Activated CD4-positive, alpha-beta T cell treated with anti-CD3 and anti-CD28 coated beads for 36 hours (primary cell): ENCODE measurements around the gene NFATC2. TPM values are rescaled to one million over a fixed set of nuclear protein-coding genes. Genes with fewer than 3 reads are reported as not detected.

Experiments
- ATAC-seq: fragments of 200-7000 bp; cut with Tn5 transposase; one replicate; pipeline ENCODE4 v1.10.0; 2021; ENCODE audit warnings: mild to moderate bottlenecking, moderate library complexity
- CTCF ChIA-PET: fragments of 350-600 bp; sonication (Branson Sonifier 250); formaldehyde crosslinking; loops from one replicate; lab custom pipeline; 2021; ENCODE audit warnings: antibody characterized with exemption; lab: Charles Lee
- POLR2A ChIA-PET: fragments of 350-600 bp; sonication (Branson Sonifier 250); formaldehyde crosslinking; loops from one replicate; lab custom pipeline; 2021; ENCODE audit warnings: antibody characterized with exemption, inconsistent platforms; lab: Charles Lee
- DNase-seq: peaks from one replicate; pipeline ENCODE4 v3.0.0-alpha.2; 2020
- H3K27ac Mint-ChIP-seq: one replicate; pipeline ENCODE4 v1.8.0; 2021; ENCODE audit warnings: mixed read lengths
- H3K27me3 Mint-ChIP-seq: one replicate; pipeline ENCODE4 v1.8.0; 2021; ENCODE audit warnings: mixed read lengths
- H3K36me3 Mint-ChIP-seq: one replicate; pipeline ENCODE4 v1.8.0; 2021; ENCODE audit warnings: low read depth, mixed read lengths
- H3K4me1 Mint-ChIP-seq: one replicate; pipeline ENCODE4 v1.8.0; 2021; ENCODE audit warnings: mixed read lengths
- H3K4me3 Mint-ChIP-seq: one replicate; pipeline ENCODE4 v1.8.0; 2021; ENCODE audit warnings: mild to moderate bottlenecking, moderate library complexity, mixed read lengths
- H3K9me3 Mint-ChIP-seq: one replicate; pipeline ENCODE4 v1.8.0; 2021; ENCODE audit warnings: low read depth, mixed read lengths
- intact Hi-C, 2 experiments: fragments of 100-400 bp; cut with DNase I in 1 of 2; cut with micrococcal nuclease in 1 of 2; formaldehyde crosslinking; loops; one replicate each; pipeline versions ENCODE4 v1.14.2 to v1.15.1; 2022 to 2024; cut with DNase I, micrococcal nuclease
- total RNA-seq, 2 experiments: library from RNA; stranded (reverse); gene quantifications; one replicate each; pipeline ENCODE4 v1.2.3, GENCODE V29; 2021

The NFATC2 gene
- total RNA-seq, 2 experiments from 2014 or later, result 38.5 to 49.8 TPM

GRCh38 chr20:51382986-51383821 is 159.3 kb downstream of the NFATC2 start:
- CTCF ChIA-PET, result no interaction called here
- POLR2A ChIA-PET, result interaction anchor here (0.6 kb wide), 1 partner anchor 183 kb away, joined by 3 read pairs; no protein-coding TSS in a partner anchor
- Mint-ChIP-seq H3K4me3 (no peak overlapping the region), H3K4me1 (peaks cover 42% of the 10 kb centered on the region), H3K27me3 (no peaks in the 10 kb centered on the region), H3K27ac (no peak overlapping the region), H3K36me3 (peaks cover 23% of the 10 kb centered on the region), H3K9me3 (no peaks in the 10 kb centered on the region)
- intact Hi-C loops, result no loop called here
- DNase-seq, result no peak
- no peak for ATAC-seq

DNA sequence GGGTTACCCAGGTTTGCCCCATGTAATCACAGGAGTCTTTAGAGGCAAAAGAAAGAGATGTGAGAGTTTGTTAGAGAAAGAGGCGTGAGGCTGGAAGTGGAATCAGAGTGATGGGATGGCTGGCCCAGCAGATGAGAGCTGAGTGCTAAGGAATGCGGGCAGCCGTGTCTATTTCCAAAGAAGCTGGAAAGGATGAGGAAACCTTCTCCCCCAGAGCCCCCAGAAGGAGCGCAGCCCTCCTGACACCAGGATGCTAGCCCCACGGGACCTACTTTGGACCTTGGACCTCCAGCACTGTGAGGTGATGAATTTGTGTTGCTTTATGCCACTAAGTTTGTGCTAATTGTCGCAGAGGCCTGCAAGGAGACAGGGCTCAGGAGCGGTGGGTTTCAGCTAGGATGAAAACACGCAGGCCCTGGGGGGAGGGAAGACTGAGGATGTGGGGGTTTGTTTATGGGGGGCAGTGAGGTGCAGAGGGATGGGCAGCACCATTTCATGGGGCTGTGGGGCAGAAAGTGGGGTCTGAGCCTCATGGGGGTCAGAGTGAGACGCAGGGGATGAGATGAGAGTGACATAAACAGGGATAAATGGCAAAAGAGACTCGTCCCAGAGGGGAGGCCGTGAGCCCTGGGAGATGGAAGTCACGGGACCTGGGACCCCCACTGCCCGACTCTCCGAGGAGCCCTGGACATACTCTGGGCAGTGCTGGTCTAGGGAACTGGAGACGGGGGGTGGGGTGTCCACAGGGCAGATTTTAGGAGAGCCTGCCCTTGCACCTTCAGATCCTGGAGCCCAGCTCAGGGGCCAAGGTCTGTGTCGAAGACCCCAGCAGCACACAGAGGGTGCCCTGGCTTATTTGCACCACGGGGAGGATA is 160.2 kb downstream of the NFATC2 start:
- POLR2A ChIA-PET, result interaction anchor here (0.6 kb wide), 1 partner anchor 183 kb away, joined by 3 read pairs; no protein-coding TSS in a partner anchor
- H3K4me1 Mint-ChIP-seq, result peaks cover 34% of the 10 kb centered on the region

GRCh38 chr20:51381557-51381956 is 161.0 kb downstream of the NFATC2 start:
- no peak overlapping the region for H3K27ac Mint-ChIP-seq
- no peaks in the 10 kb centered on the region for H3K9me3 Mint-ChIP-seq
- DNase-seq (no peak), ATAC-seq (no peak)
- ChIA-PET CTCF (interaction anchor here (0.6 to 0.8 kb wide), 2 partner anchors 213 to 280 kb away, joined by 3 to 5 read pairs; no protein-coding TSS in a partner anchor), POLR2A (no interaction called here)
- intact Hi-C loops, result no loop called here
- peaks cover 11% of the 10 kb centered on the region for H3K36me3 Mint-ChIP-seq
- H3K4me3 Mint-ChIP-seq, result no peak overlapping the region
- H3K4me1 Mint-ChIP-seq, result peaks cover 26% of the 10 kb centered on the region
- no peaks in the 10 kb centered on the region for H3K27me3 Mint-ChIP-seq

More for the DNA sequence above, 160.2 kb downstream of the NFATC2 start:
- CTCF ChIA-PET, result no interaction called here
- Mint-ChIP-seq H3K27me3 (no peaks in the 10 kb centered on the region), H3K4me3 (no peak overlapping the region), H3K36me3 (peaks cover 14% of the 10 kb centered on the region), H3K27ac (no peak overlapping the region), H3K9me3 (no peaks in the 10 kb centered on the region)
- ATAC-seq (no peak), DNase-seq (no peak)
- intact Hi-C loops, result no loop called here

- Mint-ChIP-seq H3K27ac (no peak overlapping the region), H3K4me3 (no peak overlapping the region), H3K27me3 (no peaks in the 10 kb centered on the region), H3K9me3 (no peaks in the 10 kb centered on the region), H3K36me3 (peaks cover 11% of the 10 kb centered on the region), H3K4me1 (peaks cover 17% of the 10 kb centered on the region)
- ATAC-seq, result no peak
- POLR2A ChIA-PET, result no interaction called here
- CTCF ChIA-PET, result interaction anchor here (0.6 to 1.3 kb wide), 3 partner anchors 214 to 916 kb away, joined by 3 to 5 read pairs (median 4); no protein-coding TSS in a partner anchor
- DNase-seq, result no peak
- intact Hi-C loops, result no loop called here
Observed at GRCh38 chr20:51380401-51381385, 161.8 kb downstream of the NFATC2 start.

DNA sequence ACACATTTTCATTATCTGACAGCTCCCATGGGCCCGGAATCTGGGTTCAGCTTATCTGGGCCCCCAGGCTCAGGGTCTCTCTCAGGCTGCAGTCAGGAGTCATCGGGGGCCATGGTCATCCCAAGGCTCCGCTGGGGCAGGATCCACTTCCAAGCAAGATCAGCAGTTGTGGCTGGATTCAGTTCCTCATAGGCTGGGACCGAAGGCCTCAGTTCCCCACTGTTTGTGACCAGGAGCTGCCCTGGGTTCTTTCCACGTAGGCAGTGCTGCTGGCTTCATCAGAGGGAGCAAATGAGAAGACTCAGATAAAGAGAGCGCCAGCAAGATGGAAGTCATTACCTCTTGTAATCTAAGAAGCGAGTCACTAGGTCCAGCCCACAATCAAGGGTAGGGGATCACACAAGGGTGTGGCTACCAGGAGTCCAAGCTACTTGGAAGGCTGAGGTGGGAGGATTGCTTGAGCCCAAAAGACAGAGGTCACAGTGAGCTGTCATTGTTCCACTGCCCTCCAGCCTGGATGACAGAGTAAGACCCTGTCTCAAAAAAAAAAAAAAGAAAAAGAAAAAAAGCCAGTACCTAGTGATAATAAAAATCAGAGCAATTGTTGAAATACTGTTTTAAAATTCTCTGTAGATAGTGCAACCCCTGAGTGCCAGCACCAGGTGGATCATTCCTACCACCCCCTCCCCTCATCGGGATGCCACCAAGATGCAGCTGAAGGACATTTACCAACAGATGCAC is 162.7 kb downstream of the NFATC2 start:
- POLR2A ChIA-PET, result no interaction called here
- DNase-seq (no peak), ATAC-seq (no peak)
- H3K27me3 Mint-ChIP-seq, result no peaks in the 10 kb centered on the region
- CTCF ChIA-PET, result interaction anchor here (0.6 to 1.8 kb wide), 3 partner anchors 215 to 915 kb away, joined by 3 to 9 read pairs (median 4); no protein-coding TSS in a partner anchor
- H3K36me3 Mint-ChIP-seq, result peaks cover 7% of the 10 kb centered on the region
- H3K9me3 Mint-ChIP-seq, result no peaks in the 10 kb centered on the region
- intact Hi-C loops, result loop anchor here in 1 of 2 experiments (10.0 kb wide), 1 partner anchor 705 kb away; no protein-coding TSS in a partner anchor
- H3K4me3 Mint-ChIP-seq, result no peak overlapping the region
- no peak overlapping the region for H3K27ac Mint-ChIP-seq
- peaks cover 8% of the 10 kb centered on the region for H3K4me1 Mint-ChIP-seq

GRCh38 chr20:51378171-51378928 is 164.2 kb downstream of the NFATC2 start:
- intact Hi-C loops, result loop anchor here in 1 of 2 experiments (10.0 kb wide), 1 partner anchor 706 kb away; no protein-coding TSS in a partner anchor
- Mint-ChIP-seq H3K36me3 (no peaks in the 10 kb centered on the region), H3K4me3 (no peak overlapping the region), H3K27ac (peak overlapping the region; percentile 11), H3K9me3 (no peaks in the 10 kb centered on the region), H3K27me3 (no peaks in the 10 kb centered on the region), H3K4me1 (no peaks in the 10 kb centered on the region)
- ChIA-PET CTCF (interaction anchor here (0.7 to 1.8 kb wide), 3 partner anchors 8 to 216 kb away, joined by 3 to 9 read pairs (median 4); no protein-coding TSS in a partner anchor), POLR2A (no interaction called here)
- DNase-seq (peak; percentile 61), ATAC-seq (peak; percentile 63)

DNA sequence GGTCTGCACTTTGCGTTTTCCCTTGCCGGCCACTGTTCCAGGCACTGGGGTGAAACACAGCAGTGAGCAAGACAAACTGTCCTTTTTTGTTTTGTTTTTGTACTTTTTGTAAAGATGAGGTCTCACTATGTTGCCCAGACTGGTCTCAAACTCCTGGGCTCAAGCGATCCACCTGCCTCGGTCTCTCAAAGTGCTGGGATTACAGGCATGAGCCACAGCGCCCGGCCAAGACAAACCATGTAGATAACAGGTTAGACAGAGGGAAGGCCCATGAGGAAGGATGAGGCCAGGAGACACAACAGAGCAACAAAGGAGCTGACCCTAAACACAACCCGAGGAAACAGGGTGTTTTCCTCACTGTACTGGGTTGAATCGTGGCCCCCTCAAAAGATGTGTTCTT is 165.4 kb downstream of the NFATC2 start:
- intact Hi-C loops, result loop anchor here in 1 of 2 experiments (10.0 kb wide), 1 partner anchor 708 kb away; no protein-coding TSS in a partner anchor
- no peaks in the 10 kb centered on the region for H3K4me1 Mint-ChIP-seq
- CTCF ChIA-PET, result no interaction called here

DNA sequence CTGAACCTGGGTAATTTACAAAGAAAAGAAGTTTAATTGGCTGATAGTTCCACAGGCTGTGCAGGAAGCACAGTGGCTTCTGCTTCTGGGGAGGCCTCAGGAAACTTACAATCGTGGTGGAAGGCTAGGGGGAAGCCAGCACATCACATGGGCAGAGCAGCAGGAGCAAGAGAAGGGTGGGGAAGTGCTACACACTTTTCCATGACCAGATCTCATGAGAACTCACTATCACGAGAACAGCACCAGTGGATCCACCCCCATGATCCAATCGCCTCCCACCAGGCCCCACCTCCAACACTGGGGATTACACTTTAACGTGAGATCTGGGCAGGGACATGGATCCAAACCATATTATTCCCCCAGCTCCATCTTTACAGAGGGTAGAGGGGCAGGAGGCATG is 166.4 kb downstream of the NFATC2 start:
- POLR2A ChIA-PET, result no interaction called here
- CTCF ChIA-PET, result interaction anchor here (0.7 kb wide), 1 partner anchor 698 kb away, joined by 3 read pairs; no protein-coding TSS in a partner anchor
- ATAC-seq (no peak), DNase-seq (no peak)
- Mint-ChIP-seq H3K27me3 (no peaks in the 10 kb centered on the region), H3K4me3 (no peak overlapping the region), H3K9me3 (no peaks in the 10 kb centered on the region), H3K27ac (no peak overlapping the region), H3K4me1 (no peaks in the 10 kb centered on the region), H3K36me3 (no peaks in the 10 kb centered on the region)
- intact Hi-C loops, result loop anchor here in 1 of 2 experiments (10.0 kb wide), 1 partner anchor 709 kb away; no protein-coding TSS in a partner anchor

More for the DNA sequence above, 165.4 kb downstream of the NFATC2 start:
- H3K4me3 Mint-ChIP-seq, result no peak overlapping the region
- H3K27ac Mint-ChIP-seq, result no peak overlapping the region
- H3K27me3 Mint-ChIP-seq, result no peaks in the 10 kb centered on the region
- no peak for DNase-seq
- no peaks in the 10 kb centered on the region for H3K36me3 Mint-ChIP-seq
- no peak for ATAC-seq
- POLR2A ChIA-PET, result no interaction called here
- H3K9me3 Mint-ChIP-seq, result no peaks in the 10 kb centered on the region

DNA sequence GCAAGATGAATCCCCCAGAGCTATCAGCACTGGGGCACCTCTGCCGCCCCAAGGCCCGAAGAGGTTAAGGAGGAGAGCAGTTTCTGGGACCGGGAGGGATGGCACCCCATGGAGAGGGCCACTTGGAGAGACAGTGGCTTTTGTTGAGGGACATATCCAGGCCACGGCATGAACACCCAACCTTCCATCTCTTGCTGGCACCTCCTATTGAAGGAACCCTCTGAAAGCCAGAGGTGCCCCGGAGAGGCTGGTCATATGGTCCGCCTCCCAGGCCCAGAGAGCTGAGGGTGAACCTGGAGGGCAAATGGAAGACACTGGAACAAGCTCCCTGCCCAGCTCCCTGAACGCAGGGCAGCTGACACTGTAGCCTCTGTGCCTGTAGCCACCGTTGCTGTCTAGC is 167.0 kb downstream of the NFATC2 start:
- no peak for ATAC-seq
- Mint-ChIP-seq H3K4me1 (no peaks in the 10 kb centered on the region), H3K27me3 (no peaks in the 10 kb centered on the region), H3K4me3 (no peak overlapping the region), H3K27ac (no peak overlapping the region), H3K36me3 (no peaks in the 10 kb centered on the region), H3K9me3 (no peaks in the 10 kb centered on the region)
- POLR2A ChIA-PET, result no interaction called here
- no peak for DNase-seq
- CTCF ChIA-PET, result interaction anchor here (0.7 kb wide), 1 partner anchor 698 kb away, joined by 3 read pairs; no protein-coding TSS in a partner anchor
- intact Hi-C loops, result loop anchor here in 1 of 2 experiments (10.0 kb wide), 1 partner anchor 709 kb away; no protein-coding TSS in a partner anchor
